Measurements from ENCODE around the gene GXYLT1. TPM values are rescaled to one million over a fixed set of nuclear protein-coding genes. Genes with fewer than 3 reads are reported as not detected.

GXYLT1 gene
- total RNA-seq, 1 donor from 2014 or later = 39.8 TPM

DNA sequence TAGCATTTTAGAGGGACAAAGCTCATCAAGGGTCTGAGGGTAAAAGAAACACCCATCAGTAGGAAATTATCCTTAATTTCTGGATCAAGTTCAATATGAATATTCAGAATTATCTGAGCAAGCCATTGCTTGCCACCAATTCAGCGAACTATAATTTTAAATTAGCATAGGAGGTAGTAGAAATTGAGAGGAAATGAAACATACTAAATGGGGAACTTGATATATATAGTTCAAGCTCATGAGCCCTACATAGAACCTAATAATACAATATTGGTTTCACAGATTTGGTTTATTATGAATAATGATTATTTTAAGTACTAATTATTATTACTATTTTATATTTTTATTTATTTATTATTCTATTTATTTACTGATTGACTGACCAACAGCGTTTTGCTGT is 42.1 kb upstream of the GXYLT1 start:
- TF ChIP-seq, protein P1, sequence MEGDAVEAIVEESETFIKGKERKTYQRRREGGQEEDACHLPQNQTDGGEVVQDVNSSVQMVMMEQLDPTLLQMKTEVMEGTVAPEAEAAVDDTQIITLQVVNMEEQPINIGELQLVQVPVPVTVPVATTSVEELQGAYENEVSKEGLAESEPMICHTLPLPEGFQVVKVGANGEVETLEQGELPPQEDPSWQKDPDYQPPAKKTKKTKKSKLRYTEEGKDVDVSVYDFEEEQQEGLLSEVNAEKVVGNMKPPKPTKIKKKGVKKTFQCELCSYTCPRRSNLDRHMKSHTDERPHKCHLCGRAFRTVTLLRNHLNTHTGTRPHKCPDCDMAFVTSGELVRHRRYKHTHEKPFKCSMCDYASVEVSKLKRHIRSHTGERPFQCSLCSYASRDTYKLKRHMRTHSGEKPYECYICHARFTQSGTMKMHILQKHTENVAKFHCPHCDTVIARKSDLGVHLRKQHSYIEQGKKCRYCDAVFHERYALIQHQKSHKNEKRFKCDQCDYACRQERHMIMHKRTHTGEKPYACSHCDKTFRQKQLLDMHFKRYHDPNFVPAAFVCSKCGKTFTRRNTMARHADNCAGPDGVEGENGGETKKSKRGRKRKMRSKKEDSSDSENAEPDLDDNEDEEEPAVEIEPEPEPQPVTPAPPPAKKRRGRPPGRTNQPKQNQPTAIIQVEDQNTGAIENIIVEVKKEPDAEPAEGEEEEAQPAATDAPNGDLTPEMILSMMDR (IDR thresholded peaks at IDR 0.05; ENCODE audit: unreplicated experiment) = no peak
- Mint-ChIP-seq H3K4me3 (no peak overlapping the region), H3K4me1 (peaks cover 9% of the 10 kb centered on the region), H3K27me3 (ENCODE audit: low read depth) (no peaks in the 10 kb centered on the region), H3K36me3 (peaks cover 12% of the 10 kb centered on the region), H3K9me3 (no peaks in the 10 kb centered on the region), H3K27ac (no peak overlapping the region)
- no peak for DNase-seq (ENCODE audit: low spot score in 2 of 2, unreplicated experiment in 2 of 2)

DNA sequence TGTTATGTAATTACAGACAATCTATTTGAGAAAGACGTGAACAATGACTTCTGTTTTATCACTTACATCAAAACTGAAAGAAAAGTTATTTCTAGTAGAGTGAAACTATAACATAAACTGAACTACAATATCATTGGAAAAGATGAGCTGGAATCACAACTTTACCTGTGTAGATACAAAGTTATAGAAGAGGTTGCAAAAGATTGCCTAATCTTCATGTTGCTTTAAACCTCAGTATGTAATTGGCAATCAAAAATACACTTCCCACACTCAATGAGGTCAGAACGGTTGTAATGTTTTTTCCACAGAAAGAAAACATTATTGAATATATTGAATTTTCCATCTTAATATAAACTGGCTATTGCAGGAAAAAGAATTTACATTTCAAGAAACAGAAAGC is 37.7 kb upstream of the GXYLT1 start:
- Mint-ChIP-seq H3K27ac (no peak overlapping the region), H3K27me3 (ENCODE audit: low read depth) (no peaks in the 10 kb centered on the region), H3K4me3 (no peak overlapping the region), H3K36me3 (peaks cover 17% of the 10 kb centered on the region), H3K9me3 (peaks cover under 1% of the 10 kb centered on the region), H3K4me1 (no peaks in the 10 kb centered on the region)
- DNase-seq (ENCODE audit: low spot score in 2 of 2, unreplicated experiment in 2 of 2) = no peak
- TF ChIP-seq, protein P1 (IDR thresholded peaks at IDR 0.05; ENCODE audit: unreplicated experiment) = no peak

DNA sequence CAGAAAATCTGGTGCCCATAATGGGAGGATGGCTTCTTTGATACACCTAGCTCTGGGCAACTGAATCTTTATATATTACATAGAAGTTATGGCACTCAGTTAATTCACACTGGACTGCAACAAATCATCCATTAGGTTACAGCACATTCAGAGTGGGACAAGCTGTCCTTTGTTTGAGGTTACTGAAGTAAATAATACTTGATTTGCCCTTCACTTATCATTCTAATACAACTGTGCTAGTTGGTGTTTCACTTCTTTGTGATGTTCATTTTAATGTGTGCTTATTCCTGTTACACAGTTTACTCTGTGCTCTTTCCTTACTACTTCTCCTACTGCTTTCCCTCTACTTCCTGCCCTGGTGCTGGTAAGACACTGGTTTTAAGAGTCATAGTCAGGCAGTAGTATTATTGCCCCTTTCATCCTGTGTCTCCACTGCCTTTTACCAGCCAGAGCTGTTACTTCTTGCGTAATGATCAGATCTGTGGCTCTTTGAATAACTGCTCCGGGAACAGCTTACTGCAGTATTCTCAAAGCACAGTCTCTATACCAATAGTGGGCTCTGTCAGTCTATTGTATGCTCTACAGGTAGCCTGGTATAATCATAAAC is 36.4 kb upstream of the GXYLT1 start:
- Mint-ChIP-seq H3K4me1 (no peaks in the 10 kb centered on the region), H3K27ac (no peak overlapping the region), H3K4me3 (no peak overlapping the region), H3K9me3 (peaks cover 11% of the 10 kb centered on the region), H3K36me3 (peaks cover 28% of the 10 kb centered on the region), H3K27me3 (ENCODE audit: low read depth) (no peaks in the 10 kb centered on the region)
- TF ChIP-seq, protein P1 (IDR thresholded peaks at IDR 0.05; ENCODE audit: unreplicated experiment) = no peak
- DNase-seq (ENCODE audit: low spot score in 2 of 2, unreplicated experiment in 2 of 2) = no peak

DNA sequence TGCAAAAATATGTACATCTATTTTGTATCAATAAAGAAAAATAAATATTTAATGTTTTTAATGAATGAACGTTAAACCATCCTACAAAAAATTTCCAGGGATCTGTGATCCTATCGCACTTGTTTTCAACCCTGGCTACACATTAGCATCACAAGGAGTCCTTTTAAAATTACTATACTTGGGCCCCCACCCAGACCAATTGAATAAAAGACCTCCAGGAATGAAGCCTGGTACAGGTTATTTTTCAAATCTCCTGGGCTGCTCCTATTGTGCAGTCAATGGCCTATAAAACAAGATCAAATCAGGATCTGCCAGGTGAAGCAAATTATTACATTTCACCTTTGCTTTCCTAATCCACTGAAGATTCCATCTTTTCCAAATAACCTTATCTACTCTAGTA is 33.4 kb upstream of the GXYLT1 start:
- DNase-seq (ENCODE audit: low spot score in 2 of 2, unreplicated experiment in 2 of 2) = no peak
- Mint-ChIP-seq H3K4me3 (no peak overlapping the region), H3K36me3 (peaks cover 32% of the 10 kb centered on the region), H3K9me3 (peaks cover 15% of the 10 kb centered on the region), H3K27me3 (ENCODE audit: low read depth) (no peaks in the 10 kb centered on the region), H3K4me1 (no peaks in the 10 kb centered on the region), H3K27ac (no peak overlapping the region)
- TF ChIP-seq, protein P1 (IDR thresholded peaks at IDR 0.05; ENCODE audit: unreplicated experiment) = no peak

DNA sequence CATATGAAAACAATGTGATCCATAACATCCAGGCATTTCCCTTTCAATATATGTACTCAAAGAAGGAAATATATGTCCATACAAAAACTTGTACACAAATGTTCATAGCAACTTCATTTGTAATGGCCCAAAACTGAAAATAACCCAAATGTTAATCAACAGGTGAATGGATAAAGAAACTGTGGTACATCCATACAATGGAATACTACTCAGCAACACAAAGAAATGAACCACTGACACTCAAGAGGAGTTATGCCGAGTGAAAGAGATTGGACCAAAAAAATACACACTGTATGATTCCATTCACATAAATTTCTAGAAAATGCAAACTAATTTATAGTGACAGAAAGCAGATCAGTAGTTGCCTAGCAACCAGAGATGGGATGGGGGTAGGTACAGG is 30.3 kb upstream of the GXYLT1 start:
- DNase-seq (ENCODE audit: low spot score in 2 of 2, unreplicated experiment in 2 of 2) = no peak
- Mint-ChIP-seq H3K9me3 (peaks cover 15% of the 10 kb centered on the region), H3K27me3 (ENCODE audit: low read depth) (no peaks in the 10 kb centered on the region), H3K4me1 (no peaks in the 10 kb centered on the region), H3K36me3 (peaks cover 38% of the 10 kb centered on the region), H3K4me3 (no peak overlapping the region), H3K27ac (no peak overlapping the region)
- TF ChIP-seq, protein P1 (IDR thresholded peaks at IDR 0.05; ENCODE audit: unreplicated experiment) = no peak
